Lower lobe of right lung (tissue), 2 donors: ENCODE measurements around the gene LRP5. TPM values are rescaled to one million over a fixed set of nuclear protein-coding genes. Genes with fewer than 3 reads are reported as not detected.

Experiments
- ATAC-seq, 2 donors: fragments of 200-7000 bp; cut with Tn5 transposase; one replicate each; pipeline ENCODE4 v1.9.1; 2020 to 2022; ENCODE audit warnings: mild to moderate bottlenecking in 2 of 2, moderate library complexity in 2 of 2
- DNase-seq: peaks from one replicate; pipeline ENCODE4 v3.0.0-alpha.2; 2020
- H3K27ac ChIP-seq: fragments of 200-600 bp; one replicate; pipeline ENCODE4 v1.8.0; 2022
- H3K27me3 ChIP-seq: fragments of 200-600 bp; one replicate; pipeline ENCODE4 v1.8.0; 2022; ENCODE audit warnings: low read depth
- H3K36me3 ChIP-seq: fragments of 200-600 bp; one replicate; pipeline ENCODE4 v1.8.0; 2022; ENCODE audit warnings: mild to moderate bottlenecking
- H3K4me1 ChIP-seq: fragments of 200-600 bp; one replicate; pipeline ENCODE4 v1.8.0; 2022
- H3K4me3 ChIP-seq: fragments of 200-600 bp; one replicate; pipeline ENCODE4 v1.8.0; 2022; ENCODE audit warnings: mild to moderate bottlenecking
- H3K9me3 ChIP-seq: fragments of 200-600 bp; one replicate; pipeline ENCODE4 v1.8.0; 2022
- CTCF ChIP-seq: fragments of 200-600 bp; IDR thresholded peaks from one replicate; pipeline ENCODE4 v1.8.0; 2022; ENCODE audit warnings: antibody characterized with exemption, mild to moderate bottlenecking
- intact Hi-C: fragments of 100-400 bp; cut with DNase I; formaldehyde crosslinking; loops from one replicate; pipeline ENCODE4 v1.11.0; 2022
- total RNA-seq: library from RNA; stranded (reverse); fragmentation: NEBNext Ultra II Directional; extraction: Animal tissue kit (Norgen Biotek cat#: 25700); gene quantifications from one replicate; pipeline ENCODE4 v1.2.1, GENCODE V29; 2021
- donor health status: DM: no; HTN: yes; CAD: no; lungs with severe emphysema.

Gene LRP5
- total RNA-seq, 1 donor from 2014 or later: 66.1 TPM

GRCh38 chr11:68479390-68479789 lies 167.0 kb downstream of the LRP5 start:
- H3K27me3 ChIP-seq: no peaks in the 10 kb centered on the region
- intact Hi-C loops: no loop called here
- no peaks in the 10 kb centered on the region for H3K36me3 ChIP-seq
- H3K9me3 ChIP-seq: no peaks in the 10 kb centered on the region
- H3K27ac ChIP-seq: no peak overlapping the region
- no peak for DNase-seq
- TF ChIP-seq CTCF: no peak
- no peak overlapping the region for H3K4me3 ChIP-seq
- no peak for ATAC-seq
- peaks cover 37% of the 10 kb centered on the region for H3K4me1 ChIP-seq

- intact Hi-C loops: no loop called here
- H3K4me1 ChIP-seq: peaks cover 32% of the 10 kb centered on the region
Measured at GRCh38 chr11:68480193-68480592, 167.8 kb downstream of the LRP5 start.

GRCh38 chr11:68480852-68481510 lies 168.6 kb downstream of the LRP5 start:
- no peak for DNase-seq
- H3K27me3 ChIP-seq: no peaks in the 10 kb centered on the region
- TF ChIP-seq CTCF: no peak
- intact Hi-C loops: no loop called here
- peaks cover 32% of the 10 kb centered on the region for H3K4me1 ChIP-seq
- peak in 1 of 2 donors; percentile 14 for ATAC-seq
- H3K9me3 ChIP-seq: no peaks in the 10 kb centered on the region
- peak overlapping the region; percentile 12 for H3K27ac ChIP-seq
- H3K36me3 ChIP-seq: no peaks in the 10 kb centered on the region
- H3K4me3 ChIP-seq: no peak overlapping the region

More at GRCh38 chr11:68480193-68480592, 167.8 kb downstream of the LRP5 start:
- no peak overlapping the region for H3K4me3 ChIP-seq
- ATAC-seq (no peak), DNase-seq (no peak)
- H3K9me3 ChIP-seq: no peaks in the 10 kb centered on the region
- H3K36me3 ChIP-seq: no peaks in the 10 kb centered on the region
- H3K27ac ChIP-seq: no peak overlapping the region
- no peak for TF ChIP-seq CTCF
- no peaks in the 10 kb centered on the region for H3K27me3 ChIP-seq

GRCh38 chr11:68481579-68482240 lies 169.3 kb downstream of the LRP5 start:
- Histone ChIP-seq H3K36me3 (no peaks in the 10 kb centered on the region), H3K4me1 (peaks cover 34% of the 10 kb centered on the region), H3K27me3 (no peaks in the 10 kb centered on the region), H3K4me3 (no peak overlapping the region), H3K27ac (peak overlapping the region; percentile 12), H3K9me3 (no peaks in the 10 kb centered on the region)
- ATAC-seq (peak in 1 of 2 donors; percentile 36), DNase-seq (no peak)
- intact Hi-C loops: no loop called here
- no peak for TF ChIP-seq CTCF

GRCh38 chr11:68488623-68489022 lies 176.2 kb downstream of the LRP5 start:
- Histone ChIP-seq H3K36me3 (no peaks in the 10 kb centered on the region), H3K27me3 (no peaks in the 10 kb centered on the region), H3K27ac (no peak overlapping the region), H3K4me1 (peaks cover 25% of the 10 kb centered on the region), H3K4me3 (no peak overlapping the region), H3K9me3 (no peaks in the 10 kb centered on the region)
- ATAC-seq: no peak
- no peak for TF ChIP-seq CTCF
- intact Hi-C loops: no loop called here
- DNase-seq: no peak
